COLO668 (cell line): ENCODE data around the gene NFS1.
"Not testable (repeated sequence)": the region's sequence is repeated elsewhere in the genome, so short reads cannot be mapped to it uniquely, and the experiment has no call there.

Experiments
- DNase-seq: peaks from one replicate; lab custom pipeline; 2025; ENCODE audit not compliant: unreplicated experiment; lab: John Stamatoyannopoulos, UW

Gene NFS1

DNA sequence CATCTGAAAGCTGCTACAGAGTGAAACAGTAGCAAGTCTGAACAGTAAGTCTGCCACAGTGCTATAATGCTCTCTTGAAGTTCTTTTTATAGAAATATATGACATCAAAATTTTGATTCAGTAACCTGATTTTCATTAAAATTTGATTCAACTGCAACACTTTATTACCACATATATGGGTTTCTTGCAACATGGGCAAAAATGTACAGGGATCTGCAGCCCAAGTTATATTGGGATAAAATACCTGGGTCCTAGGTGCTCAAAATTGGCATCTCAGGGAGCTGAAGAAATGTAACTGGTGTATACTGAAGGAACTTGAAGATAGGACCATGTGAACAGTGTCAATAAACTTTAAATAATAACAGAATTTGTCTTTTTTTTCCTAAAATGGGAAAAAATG is 10.9 kb upstream of the NFS1 start:
- DNase-seq = no peak

DNA sequence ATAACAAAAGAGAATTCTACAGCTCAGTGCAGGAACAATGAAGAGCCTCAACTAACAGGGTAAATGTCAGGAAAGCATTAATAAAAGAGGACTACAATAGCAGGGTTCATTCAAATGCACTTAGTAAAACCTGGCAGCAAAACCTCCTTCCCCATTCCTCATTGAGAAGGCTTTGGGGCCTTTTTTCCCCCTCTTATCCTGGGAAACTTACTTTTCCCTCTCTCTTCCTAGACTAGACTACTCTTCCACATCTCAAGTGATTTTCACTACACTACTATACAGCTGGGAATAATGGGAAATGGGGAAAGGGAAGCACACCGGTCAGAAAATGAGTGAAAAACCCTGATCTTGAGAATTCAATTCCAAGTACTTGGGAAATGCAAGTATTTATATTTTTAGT is 10.1 kb upstream of the NFS1 start:
- no peak for DNase-seq

DNA sequence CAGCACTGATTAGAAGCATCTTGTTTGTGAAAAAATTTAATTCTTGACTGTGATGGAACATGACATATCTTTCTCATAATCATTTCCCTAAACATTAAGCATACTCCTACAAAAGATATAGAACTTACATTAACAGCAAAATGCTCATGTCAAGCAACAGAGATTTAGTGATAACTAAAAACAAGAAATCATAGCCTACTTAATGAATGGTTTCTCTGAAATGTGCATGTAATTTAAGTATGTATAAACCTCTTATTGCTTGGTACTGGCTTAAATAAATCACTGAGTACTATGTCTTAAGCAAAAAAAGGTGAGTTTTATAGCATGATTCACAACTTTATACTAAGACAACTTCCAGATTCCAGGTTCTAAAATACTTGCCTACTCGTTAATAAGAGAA is 9.3 kb upstream of the NFS1 start:
- DNase-seq = no peak

DNA sequence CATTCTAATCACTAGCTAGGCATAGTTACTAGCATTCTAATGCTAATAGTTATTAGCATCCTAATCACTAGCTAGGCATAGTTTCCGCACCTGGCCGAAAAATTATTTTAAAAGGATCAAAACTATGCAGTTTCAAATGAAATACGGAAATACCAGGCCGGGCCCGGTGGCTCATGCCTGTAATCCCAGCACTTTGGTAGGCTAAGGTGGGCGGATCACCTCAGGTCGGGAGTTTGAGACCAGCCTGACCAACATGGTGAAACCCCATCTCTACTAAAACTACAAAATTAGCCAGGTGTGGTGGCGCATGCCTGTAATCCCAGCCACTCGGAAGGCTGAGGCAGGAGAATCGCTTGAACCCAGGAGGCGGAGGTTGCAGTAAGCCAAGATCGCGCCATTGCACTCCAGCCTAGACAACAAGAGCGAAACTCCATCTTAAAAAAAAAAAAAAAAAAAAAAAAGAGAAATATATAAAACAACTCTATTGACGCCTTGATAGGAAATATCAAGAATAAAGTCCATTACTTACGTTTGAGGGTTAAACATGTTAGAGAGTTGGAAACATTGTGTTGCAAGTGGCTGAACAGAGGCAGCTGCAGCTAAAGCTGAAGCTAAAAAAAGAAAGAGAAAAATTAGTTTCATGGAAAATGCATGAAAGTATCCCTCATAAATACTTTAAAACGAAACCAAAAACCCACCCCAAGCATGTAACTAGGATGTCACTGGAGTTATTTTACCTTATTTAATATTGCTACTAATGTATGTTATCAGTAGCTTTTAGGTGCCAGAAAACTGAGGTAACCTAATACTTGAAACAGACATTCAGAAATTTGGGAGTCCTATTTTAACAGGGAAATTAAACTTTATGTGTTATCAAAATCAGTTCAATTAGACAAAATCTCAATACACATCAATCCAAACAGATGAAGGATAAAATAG is 7.7 kb upstream of the NFS1 start:
- not testable (repeated sequence) for DNase-seq

DNA sequence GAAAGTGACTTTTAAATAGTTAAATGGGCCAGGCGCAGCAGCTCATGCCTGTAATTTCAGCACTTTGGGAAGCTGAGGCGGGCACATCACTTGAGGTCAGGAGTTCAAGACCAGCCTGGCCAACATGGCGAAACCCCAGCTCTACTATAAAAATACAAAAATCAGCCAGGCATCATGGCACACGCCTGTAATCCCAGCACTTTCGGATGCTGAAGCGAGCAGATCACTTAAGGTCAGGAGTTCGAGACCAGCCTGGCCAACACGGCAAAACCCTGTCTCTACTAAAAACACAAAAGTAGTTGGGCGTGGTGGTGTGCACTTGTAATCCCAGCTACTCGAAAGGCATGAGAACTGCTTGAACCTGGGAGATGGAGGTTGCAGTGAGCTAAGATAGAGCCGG is 6.7 kb upstream of the NFS1 start:
- not testable (repeated sequence) for DNase-seq

DNA sequence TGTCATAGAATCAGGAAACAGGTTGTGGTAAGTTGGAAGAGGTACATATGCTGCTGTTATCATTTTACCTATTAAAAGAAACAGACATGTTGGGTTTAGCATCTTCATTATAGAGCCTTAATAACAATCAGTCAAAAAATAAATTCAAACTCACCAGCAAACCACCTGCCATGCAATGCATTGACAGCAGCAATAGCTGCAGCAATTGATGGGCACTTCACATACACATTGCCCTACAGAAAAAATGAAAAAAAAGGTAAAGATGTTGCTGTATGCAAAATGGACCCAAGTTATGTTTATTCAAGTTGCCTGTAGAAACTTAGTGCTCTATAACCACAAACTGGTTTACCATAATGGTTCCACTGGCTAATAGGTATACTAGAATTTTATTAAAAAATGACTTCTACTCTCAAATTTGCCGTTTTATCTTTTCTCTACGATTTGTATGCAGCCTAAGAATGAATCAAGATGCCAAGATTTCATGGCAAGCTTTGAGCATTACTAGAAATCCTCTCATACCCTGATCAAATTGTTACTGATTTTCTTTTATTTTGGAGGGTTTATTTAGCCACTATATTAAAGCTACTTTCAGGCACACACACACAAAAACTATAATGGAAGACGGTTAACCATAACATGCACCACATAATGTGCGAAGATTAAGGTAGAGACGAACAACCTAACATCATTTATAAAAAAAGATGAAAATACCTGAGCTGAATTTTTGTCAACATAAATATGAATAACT is 5.5 kb upstream of the NFS1 start:
- DNase-seq = no peak

DNA sequence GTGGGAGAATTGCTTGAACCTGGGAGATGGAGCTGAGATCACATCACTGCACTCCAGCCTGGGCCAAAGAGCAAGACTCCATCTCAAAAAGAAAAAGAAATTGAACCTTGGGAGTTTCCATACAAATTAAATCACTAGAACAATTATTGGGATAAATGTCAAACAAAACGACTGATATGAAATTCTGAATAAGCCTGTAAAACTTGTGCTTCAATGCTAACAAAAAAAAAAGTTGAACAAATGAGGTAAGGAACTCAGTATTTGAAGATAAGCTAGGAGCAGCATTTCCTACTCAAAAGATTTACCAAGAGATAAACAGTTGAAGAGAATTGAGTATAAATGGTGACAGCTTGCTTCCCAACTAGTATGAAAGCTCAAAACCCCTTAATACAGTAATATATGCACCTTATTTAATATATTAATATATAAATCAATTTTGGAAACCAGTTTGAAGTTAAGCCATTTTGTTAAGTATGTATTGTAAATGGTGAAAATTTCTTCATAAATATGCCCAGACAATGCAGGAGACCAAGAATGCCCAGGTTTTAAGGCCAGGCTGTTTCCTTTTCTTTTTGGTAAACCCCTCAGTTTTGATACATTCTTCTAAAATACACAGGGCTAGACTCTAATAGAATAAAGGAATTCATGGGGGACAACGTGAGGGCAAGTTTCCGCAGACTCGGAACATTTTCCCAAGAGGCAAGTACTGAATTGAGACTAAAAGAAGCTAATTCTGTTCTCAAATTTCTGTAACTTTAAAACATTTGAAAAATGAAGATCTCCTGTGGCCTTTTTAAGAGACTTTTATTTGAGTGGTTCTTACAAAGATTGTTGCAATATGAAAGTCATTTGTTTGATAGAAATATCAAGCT is 3.9 kb upstream of the NFS1 start:
- DNase-seq = no peak

DNA sequence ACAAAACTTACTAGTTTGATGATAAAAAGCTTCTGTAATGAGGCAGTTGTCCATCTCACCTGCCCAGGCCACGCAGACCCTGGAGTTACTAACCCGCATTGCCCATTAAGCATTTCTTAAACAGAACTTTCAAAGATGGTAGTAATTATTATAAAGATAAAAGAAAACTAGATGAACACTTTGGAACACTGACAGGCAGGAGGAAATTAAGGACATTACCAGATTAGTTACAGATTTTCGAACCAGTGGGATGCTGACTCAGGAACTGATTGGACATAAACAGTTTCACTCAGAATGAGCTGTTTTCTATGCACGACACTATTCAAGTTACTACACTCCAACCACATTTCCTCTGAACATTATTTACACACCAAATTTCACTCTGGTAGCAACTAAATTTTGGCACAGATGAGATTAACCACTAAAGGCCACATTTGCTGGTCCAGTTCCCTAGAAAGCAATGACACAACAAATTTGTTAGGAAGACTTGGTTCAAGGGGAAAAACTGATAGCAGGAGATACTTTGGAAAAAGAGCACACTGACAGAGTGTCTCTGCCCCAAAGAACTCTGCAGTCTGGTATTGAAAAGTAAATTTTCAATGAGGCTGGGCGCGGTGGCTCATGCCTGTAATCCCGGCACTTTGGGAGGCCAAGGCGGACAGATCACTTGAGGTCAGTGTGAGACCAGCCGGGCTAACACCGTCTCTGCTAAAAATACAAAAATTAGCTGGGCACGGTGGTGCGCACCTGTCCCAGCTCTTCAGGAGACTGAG is 3.1 kb upstream of the NFS1 start:
- no peak for DNase-seq

DNA sequence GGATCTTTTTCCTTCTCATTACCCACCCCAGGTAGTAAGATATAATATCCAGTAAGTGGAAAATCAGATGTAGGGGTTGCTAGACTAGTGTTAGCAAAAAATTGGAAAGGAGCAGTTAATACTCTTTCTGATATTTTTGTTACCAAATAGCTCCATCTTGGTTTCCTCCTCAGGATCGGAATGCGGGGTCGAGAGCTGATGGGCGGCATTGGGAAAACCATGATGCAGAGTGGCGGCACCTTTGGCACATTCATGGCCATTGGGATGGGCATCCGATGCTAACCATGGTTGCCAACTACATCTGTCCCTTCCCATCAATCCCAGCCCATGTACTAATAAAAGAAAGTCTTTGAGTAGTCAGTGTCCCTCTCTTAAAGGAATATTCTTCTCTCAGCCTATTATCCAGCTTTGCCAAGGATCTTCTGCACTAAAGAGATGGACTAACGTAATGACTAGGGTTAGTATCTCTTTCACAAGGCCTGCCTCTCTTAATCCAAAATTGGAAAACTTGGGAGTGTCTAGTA is 1.5 kb upstream of the NFS1 start:
- no peak for DNase-seq

DNA sequence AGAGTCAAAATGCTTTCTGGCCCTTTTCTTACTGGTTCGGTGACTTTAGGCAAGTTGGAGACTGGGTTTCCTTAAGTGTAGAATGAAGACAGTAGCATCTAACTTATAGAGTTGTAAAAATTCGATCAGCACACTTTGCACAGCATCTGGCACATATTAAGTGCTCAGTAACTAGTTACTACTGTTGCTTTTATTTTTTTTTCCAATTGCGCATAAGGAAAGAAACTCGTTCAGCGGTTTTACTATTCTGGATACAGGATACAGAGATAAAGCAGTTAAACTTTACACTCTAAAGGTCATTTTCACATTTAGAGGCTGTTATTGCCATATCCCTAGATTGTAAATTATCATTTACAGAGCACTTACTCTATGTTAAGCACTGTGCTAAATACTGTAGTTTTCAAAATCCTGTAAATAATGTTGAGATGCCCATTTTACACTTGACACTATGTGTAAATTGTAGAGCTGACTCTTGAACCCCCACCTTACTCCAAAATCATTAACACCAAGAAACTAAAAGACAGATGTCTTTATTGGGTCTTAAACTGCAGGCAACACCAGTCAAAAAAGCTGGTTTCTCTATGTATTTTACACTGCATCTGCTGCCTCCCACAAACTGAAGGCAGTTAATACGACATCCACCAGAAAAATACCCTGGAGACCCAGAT is 939 bp upstream of the NFS1 start:
- DNase-seq = no peak

DNA sequence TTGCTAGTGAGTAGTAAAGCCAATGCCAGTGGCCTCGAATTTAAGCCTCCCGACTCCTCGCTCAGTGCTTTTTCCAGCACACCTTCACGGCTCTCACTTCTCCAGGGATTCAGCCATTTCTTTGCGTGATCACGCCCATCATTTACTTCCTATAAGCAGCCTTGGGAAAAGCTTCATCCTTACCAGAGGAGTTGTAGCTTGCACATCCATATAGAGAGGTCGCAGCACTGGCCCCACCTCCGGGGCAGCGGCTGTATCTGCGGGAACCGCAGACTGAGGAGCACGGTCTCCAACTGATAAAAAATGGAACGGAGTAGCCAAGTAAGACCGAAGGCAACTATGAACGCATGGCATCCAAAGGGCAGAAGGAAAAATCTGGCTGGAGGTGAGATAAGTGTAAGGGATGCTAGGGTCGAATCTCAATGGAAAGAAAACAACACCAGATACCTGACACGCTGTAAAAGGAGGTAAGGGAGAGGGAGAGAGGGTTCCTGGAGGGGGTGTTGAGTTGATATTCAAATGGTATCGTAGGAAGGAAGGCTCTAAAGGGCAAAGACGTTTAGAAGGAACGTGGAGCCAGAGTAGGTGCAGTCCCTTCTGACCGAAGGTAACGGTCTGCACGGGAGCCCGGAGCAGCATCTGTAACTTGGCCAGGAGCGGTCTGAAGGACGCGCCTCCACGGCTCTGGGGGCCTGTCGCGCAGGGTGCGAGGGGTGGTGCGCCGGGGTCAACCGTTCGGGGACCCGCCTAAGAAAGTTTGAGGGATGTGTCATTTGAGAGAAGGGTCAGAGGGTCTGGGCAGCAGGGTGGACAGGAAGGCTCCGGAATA is 640 bp downstream of the NFS1 start:
- no peak for DNase-seq

DNA sequence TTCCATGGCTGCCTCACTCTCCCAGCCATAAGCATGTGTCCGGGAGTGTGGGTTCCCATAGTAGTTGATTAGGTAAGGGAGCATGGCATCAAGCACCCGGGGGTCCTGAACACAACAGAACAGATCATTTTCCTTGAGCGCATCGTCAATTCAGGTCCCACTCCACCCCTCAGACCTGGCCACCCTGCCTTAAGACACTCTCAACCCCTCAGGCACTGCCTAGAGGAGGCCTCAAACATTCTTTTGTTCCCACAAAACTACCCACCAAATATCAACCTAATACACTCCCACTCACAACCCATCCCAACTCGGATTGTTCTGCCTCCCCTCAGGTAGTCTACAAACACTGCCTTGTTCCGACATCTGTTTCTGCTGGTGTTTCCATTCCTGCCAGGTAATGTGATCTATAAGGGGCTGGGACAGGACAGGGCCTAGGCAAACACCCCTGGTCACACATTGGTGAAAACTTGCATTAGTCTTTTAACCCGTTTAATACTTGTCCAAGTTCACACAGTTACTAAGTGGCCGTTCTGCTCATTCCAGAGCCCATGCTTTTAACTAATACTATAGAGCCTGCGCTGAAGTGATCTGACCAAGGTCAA is 1.4 kb downstream of the NFS1 start:
- DNase-seq = no peak

DNA sequence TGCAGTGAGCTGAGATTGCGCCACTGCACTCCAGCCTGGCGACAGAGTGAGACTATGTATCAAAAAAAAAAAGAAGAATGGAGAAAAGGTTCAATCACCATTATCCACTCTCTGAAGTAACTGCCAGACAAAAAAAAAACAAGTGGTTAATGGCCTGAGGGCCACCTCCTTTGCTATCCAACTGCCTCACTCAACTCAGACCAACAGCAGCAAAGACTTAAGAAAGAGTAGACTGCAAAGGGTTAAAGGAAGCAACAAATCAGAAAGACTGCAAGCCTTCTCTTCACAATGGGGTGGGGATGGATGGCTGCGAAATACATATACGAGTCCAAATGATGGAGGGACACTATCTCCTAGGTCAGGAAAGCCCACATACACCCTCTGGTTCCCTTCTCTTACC is 3.2 kb downstream of the NFS1 start:
- DNase-seq = no peak

DNA sequence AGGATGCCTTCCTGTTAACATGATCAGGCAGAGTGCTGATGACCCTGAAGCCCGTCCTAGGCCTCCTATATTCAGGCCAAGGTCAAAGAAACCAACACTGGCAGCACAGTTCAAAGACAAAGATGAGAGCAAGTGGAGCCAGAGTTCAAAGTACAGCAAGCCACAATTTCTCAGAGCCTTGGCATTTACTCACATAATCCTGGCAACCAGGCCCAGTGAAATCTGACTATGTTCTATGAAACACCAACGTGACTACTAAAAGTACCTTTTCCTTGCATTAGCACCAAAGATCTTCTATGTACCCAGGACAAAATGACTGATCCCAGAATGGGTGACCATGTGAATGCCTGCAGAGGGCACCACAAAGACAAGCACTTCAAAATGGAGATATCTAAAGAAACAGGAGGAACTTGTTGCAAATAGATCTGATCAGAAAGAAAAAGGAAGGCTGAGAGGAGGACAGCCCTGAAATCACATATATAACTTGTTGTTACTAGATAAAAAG is 3.9 kb downstream of the NFS1 start:
- DNase-seq = no peak

DNA sequence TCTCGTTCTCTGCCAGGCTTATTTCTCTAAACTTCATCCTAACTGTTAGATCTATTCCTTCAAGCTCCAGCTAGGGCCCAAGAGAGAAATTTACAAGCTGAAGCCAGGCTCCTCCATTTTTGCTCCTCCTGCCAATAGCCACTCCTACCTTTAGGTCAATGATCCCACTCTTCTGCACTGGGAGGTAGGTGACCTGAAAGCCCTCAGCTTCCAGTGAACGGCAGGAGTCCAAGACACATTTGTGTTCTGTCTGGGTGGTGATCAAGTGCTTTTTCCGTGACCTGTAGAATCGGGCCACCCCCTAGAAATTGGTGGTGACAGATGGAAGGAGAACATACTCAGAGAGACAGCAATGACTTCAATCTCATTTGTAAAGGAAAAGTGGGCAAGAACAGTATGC is 8.9 kb downstream of the NFS1 start:
- DNase-seq = no peak

DNA sequence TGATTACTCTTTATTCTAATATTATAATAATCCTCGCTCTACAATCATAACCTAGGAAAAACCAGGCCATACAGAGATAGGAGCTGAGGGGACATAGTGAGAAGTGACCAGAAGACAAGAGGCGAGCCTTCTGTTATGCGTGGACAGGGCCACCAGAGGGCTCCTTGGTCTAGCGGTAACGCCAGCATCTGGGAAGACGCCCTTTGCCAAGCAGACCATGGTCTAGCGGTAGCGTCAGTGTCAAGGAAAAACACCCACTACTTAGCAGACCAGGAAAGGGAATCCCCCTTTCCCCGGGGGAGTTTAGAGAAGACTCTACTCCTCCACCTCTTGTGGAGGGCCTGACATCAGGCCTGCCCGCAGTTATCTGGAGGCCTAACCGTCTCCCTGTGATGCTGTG is 12.3 kb downstream of the NFS1 start:
- DNase-seq = not testable (repeated sequence)

DNA sequence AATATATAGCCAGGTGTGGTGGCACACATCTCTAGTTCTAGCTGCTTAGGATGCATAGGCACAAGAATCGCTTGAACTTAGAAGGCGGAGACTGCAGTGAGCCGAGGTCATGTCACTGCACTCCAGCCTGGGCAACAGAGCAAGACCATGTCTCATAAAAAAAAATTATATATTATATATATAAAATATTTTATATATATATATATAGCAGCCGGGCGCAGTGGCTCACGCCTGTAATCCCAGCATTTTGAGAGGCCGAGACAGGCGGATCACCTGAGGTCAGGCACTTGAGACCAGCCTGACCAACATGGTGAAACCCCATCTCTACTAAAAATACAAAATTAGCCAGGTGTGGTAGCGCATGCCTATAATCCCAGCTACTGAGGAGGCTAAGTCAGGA is 13.8 kb downstream of the NFS1 start:
- not testable (repeated sequence) for DNase-seq

DNA sequence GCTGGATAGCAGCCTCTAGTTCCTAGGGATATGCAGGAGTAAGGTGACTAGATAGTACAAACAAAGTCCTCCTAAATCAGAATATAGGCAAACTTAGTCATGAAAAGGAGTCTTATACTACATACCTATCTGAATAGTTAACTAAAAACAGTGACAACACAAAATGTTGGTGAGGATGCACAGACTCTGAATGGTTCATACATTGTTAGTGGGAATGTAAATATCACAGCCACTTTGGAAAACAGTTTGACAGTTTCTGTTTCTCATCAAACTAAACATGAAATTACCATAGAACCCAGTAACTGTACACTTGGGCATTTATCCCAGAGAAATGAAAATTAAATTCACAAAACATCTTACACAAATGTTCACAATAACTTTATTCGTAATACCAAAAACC is 17.2 kb downstream of the NFS1 start:
- DNase-seq = no peak
